ENCODE results near the gene PIP5KL1.

GRCh38 chr9:127968042-127968441 is 37.5 kb upstream of the PIP5KL1 start:
- TF ChIP-seq, protein P1, sequence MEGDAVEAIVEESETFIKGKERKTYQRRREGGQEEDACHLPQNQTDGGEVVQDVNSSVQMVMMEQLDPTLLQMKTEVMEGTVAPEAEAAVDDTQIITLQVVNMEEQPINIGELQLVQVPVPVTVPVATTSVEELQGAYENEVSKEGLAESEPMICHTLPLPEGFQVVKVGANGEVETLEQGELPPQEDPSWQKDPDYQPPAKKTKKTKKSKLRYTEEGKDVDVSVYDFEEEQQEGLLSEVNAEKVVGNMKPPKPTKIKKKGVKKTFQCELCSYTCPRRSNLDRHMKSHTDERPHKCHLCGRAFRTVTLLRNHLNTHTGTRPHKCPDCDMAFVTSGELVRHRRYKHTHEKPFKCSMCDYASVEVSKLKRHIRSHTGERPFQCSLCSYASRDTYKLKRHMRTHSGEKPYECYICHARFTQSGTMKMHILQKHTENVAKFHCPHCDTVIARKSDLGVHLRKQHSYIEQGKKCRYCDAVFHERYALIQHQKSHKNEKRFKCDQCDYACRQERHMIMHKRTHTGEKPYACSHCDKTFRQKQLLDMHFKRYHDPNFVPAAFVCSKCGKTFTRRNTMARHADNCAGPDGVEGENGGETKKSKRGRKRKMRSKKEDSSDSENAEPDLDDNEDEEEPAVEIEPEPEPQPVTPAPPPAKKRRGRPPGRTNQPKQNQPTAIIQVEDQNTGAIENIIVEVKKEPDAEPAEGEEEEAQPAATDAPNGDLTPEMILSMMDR (IDR thresholded peaks at IDR 0.05), result no peak
- no peak for TF ChIP-seq POLR2A (IDR thresholded peaks at IDR 0.05)
